K562 (cell line): Measurements from ENCODE around the gene PBX1. TPM values are rescaled to one million over a fixed set of nuclear protein-coding genes. Genes with fewer than 3 reads are reported as not detected.

Source experiments
- CREBBP ChIP-seq: IDR thresholded peaks from one replicate; pipeline ENCODE4 v1.6.1; 2012; ENCODE audit warnings: low read depth, mild to moderate bottlenecking, control low read depth, inconsistent platforms, low read length
- CTBP1 ChIP-seq: fragments of 450-650 bp; IDR thresholded peaks from 2 replicates; pipeline ENCODE4 v1.6.1; 2016; ENCODE audit warnings: borderline replicate concordance
- EZH2 ChIP-seq: IDR thresholded peaks from 2 replicates; pipeline ENCODE4 v1.6.1; 2012; ENCODE audit warnings: low read depth, mild to moderate bottlenecking, inconsistent platforms, low read length, borderline replicate concordance
- GTF2F1 ChIP-seq: IDR thresholded peaks from 2 replicates; pipeline ENCODE4 v1.6.1; 2011; ENCODE audit warnings: low read depth, low read length, improper control_type of control experiment
- HNRNPH1 ChIP-seq: fragments of 200-400 bp; formaldehyde crosslinking; optimal IDR thresholded peaks from 2 replicates; pipeline ENCODE3; 2017; ENCODE audit warnings: low read depth, mild to moderate bottlenecking, low read length, moderate library complexity
- HNRNPL ChIP-seq: fragments of 200-400 bp; formaldehyde crosslinking; IDR thresholded peaks from 2 replicates; pipeline ENCODE4 v1.6.1; 2017; ENCODE audit warnings: low read depth, mild to moderate bottlenecking, low read length
- JUND ChIP-seq, 2 experiments: IDR thresholded peaks; 2 replicates in 1 of 2; 3 replicates in 1 of 2; pipeline ENCODE4 v1.6.1; 2011; ENCODE audit warnings: borderline replicate concordance in 2 of 2, low read depth in 2 of 2, low read length in 2 of 2, improper control_type of control experiment in 1 of 2, missing biosample characterization in 1 of 2, missing genetic modification characterization in 1 of 2, missing genetic modification reagents in 1 of 2
- KDM2B ChIP-seq: fragments of 250-450 bp; sonication (Bioruptor Pico); IDR thresholded peaks from 2 replicates; pipeline ENCODE4 v1.8.0; 2021; ENCODE audit warnings: mild to moderate bottlenecking, moderate library complexity
- TAL1 ChIP-seq: fragments of 450-650 bp; IDR thresholded peaks from 2 replicates; pipeline ENCODE4 v1.6.1; 2016; ENCODE audit warnings: mild to moderate bottlenecking
- TEAD4 ChIP-seq, 2 experiments: sonication (generic) in 1 of 2; formaldehyde crosslinking in 1 of 2; IDR thresholded peaks; 2 replicates each; pipeline versions ENCODE4 v1.6.1 to v1.8.0; 2012 to 2022; ENCODE audit warnings: borderline replicate concordance in 1 of 2, inconsistent platforms in 1 of 2, low read length in 1 of 2, mild to moderate bottlenecking in 1 of 2, missing genetic modification reagents in 1 of 2
- ZNF311 ChIP-seq: fragments of 250-450 bp; sonication (Bioruptor Pico); IDR thresholded peaks from 2 replicates; pipeline ENCODE4 v1.4.0; 2020; ENCODE audit warnings: mild to moderate bottlenecking, moderate library complexity
- ZNF384 ChIP-seq: IDR thresholded peaks from 2 replicates; pipeline ENCODE4 v1.6.1; 2012; ENCODE audit warnings: low read depth, low read length, improper control_type of control experiment
- ZZZ3 ChIP-seq: fragments of 450-650 bp; IDR thresholded peaks from 2 replicates; pipeline ENCODE4 v1.6.1; 2016; ENCODE audit warnings: antibody characterized with exemption, mild to moderate bottlenecking, moderate library complexity
- polyA plus RNA-seq, 8 experiments: library from polyadenylated mRNA; depleted of rRNA in 4 of 8; stranded (reverse) in 5 of 8; unstranded in 3 of 8; fragments of >200 nt; fragmentation: Nextera tagmentation in 2 of 8; fragmentation: Illumina TruSeq in 1 of 8; extraction: Ambion mirVana in 2 of 8; extraction: Trizol in 1 of 8; gene quantifications; 2 replicates each; pipeline versions ENCODE4 v1.2.1 to v1.2.3, GENCODE V29; 2011 to 2014; ENCODE audit warnings: inconsistent platforms in 1 of 8, missing spikeins in 1 of 8
- total RNA-seq, 7 experiments: library from RNA; depleted of rRNA in 6 of 7; stranded (reverse); fragments of >200 nt in 6 of 7; fragmentation: Illumina TruSeq in 2 of 7; extraction: Trizol in 2 of 7; gene quantifications; 2 replicates each; pipeline versions ENCODE4 v1.2.1 to v1.2.3, GENCODE V29; 2011 to 2021; ENCODE audit warnings: low replicate concordance in 1 of 7
- TF ChIP-seq, protein P1 (sequence below): fragments of 200-600 bp; sonication (generic); IDR thresholded peaks from one replicate; pipeline ENCODE4 v1.6.1; 2012; ENCODE audit warnings: mild to moderate bottlenecking, low read depth, low read length, inconsistent platforms
- TF ChIP-seq, protein P2 (sequence below): IDR thresholded peaks from 2 replicates; pipeline ENCODE4 v1.6.1; 2016; ENCODE audit warnings: missing genetic modification characterization, missing compliant biosample characterization

PBX1 gene
- total and polyA plus RNA-seq, 9 of the 15 experiments (the other 6 are each of a cell fraction or from before 2014, with no cell fraction given) = 0.03 to 0.62 (median 0.17) TPM

DNA sequence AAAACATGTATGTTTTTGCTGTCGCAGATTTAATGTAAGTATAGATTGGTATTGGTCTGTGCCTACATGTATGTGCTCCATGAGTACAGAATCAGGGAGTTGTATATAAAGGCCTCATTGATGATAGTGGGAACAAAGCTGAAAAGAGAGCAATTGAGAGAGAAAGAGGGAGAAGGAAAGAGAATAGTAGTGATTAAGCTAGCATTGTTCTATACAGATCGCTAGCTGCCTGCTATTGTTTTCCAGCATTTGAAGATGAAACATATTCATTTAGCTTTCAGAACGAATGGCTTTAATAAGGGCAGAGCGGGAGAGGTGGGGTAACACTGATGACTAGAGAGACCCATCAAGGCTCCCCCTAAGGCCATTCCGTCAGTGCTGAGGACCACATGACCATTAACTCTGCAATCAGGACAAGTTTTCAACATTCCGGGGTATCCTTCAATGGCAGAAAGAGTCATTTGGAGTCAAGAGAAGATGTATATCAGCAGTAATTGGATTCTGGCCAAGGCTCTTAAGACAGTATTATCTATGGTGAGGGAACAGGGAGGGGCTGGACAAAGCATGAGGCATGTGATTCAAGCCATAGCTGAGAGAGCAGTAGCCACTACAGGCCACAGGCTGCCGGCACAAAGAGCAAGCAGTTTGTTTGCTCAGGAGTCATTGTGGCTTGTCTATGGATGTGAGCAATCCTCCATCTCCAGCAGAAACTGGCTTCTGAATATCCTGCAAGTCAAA lies 176.5 kb downstream of the PBX1 start (continued):
- TF ChIP-seq, protein P1, sequence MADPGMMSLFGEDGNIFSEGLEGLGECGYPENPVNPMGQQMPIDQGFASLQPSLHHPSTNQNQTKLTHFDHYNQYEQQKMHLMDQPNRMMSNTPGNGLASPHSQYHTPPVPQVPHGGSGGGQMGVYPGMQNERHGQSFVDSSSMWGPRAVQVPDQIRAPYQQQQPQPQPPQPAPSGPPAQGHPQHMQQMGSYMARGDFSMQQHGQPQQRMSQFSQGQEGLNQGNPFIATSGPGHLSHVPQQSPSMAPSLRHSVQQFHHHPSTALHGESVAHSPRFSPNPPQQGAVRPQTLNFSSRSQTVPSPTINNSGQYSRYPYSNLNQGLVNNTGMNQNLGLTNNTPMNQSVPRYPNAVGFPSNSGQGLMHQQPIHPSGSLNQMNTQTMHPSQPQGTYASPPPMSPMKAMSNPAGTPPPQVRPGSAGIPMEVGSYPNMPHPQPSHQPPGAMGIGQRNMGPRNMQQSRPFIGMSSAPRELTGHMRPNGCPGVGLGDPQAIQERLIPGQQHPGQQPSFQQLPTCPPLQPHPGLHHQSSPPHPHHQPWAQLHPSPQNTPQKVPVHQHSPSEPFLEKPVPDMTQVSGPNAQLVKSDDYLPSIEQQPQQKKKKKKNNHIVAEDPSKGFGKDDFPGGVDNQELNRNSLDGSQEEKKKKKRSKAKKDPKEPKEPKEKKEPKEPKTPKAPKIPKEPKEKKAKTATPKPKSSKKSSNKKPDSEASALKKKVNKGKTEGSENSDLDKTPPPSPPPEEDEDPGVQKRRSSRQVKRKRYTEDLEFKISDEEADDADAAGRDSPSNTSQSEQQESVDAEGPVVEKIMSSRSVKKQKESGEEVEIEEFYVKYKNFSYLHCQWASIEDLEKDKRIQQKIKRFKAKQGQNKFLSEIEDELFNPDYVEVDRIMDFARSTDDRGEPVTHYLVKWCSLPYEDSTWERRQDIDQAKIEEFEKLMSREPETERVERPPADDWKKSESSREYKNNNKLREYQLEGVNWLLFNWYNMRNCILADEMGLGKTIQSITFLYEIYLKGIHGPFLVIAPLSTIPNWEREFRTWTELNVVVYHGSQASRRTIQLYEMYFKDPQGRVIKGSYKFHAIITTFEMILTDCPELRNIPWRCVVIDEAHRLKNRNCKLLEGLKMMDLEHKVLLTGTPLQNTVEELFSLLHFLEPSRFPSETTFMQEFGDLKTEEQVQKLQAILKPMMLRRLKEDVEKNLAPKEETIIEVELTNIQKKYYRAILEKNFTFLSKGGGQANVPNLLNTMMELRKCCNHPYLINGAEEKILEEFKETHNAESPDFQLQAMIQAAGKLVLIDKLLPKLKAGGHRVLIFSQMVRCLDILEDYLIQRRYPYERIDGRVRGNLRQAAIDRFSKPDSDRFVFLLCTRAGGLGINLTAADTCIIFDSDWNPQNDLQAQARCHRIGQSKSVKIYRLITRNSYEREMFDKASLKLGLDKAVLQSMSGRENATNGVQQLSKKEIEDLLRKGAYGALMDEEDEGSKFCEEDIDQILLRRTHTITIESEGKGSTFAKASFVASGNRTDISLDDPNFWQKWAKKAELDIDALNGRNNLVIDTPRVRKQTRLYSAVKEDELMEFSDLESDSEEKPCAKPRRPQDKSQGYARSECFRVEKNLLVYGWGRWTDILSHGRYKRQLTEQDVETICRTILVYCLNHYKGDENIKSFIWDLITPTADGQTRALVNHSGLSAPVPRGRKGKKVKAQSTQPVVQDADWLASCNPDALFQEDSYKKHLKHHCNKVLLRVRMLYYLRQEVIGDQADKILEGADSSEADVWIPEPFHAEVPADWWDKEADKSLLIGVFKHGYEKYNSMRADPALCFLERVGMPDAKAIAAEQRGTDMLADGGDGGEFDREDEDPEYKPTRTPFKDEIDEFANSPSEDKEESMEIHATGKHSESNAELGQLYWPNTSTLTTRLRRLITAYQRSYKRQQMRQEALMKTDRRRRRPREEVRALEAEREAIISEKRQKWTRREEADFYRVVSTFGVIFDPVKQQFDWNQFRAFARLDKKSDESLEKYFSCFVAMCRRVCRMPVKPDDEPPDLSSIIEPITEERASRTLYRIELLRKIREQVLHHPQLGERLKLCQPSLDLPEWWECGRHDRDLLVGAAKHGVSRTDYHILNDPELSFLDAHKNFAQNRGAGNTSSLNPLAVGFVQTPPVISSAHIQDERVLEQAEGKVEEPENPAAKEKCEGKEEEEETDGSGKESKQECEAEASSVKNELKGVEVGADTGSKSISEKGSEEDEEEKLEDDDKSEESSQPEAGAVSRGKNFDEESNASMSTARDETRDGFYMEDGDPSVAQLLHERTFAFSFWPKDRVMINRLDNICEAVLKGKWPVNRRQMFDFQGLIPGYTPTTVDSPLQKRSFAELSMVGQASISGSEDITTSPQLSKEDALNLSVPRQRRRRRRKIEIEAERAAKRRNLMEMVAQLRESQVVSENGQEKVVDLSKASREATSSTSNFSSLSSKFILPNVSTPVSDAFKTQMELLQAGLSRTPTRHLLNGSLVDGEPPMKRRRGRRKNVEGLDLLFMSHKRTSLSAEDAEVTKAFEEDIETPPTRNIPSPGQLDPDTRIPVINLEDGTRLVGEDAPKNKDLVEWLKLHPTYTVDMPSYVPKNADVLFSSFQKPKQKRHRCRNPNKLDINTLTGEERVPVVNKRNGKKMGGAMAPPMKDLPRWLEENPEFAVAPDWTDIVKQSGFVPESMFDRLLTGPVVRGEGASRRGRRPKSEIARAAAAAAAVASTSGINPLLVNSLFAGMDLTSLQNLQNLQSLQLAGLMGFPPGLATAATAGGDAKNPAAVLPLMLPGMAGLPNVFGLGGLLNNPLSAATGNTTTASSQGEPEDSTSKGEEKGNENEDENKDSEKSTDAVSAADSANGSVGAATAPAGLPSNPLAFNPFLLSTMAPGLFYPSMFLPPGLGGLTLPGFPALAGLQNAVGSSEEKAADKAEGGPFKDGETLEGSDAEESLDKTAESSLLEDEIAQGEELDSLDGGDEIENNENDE = no peak
- TF ChIP-seq EZH2 (no peak), HNRNPL (no peak), JUND (IDR thresholded peaks at IDR 0.05; ENCODE audit: borderline replicate concordance, low read depth, low read length) (no peak), JUND (tag; IDR thresholded peaks at IDR 0.05; ENCODE audit: borderline replicate concordance, low read depth, low read length) (peak; percentile 41; the same call in 1 of the 3 replicates), ZNF311 (no peak), ZZZ3 (no peak), ZNF384 (no peak), KDM2B (CRISPR knock-in tag) (no peak), CREBBP (no peak), TEAD4 (IDR thresholded peaks at IDR 0.05; ENCODE audit: low read length) (peak; percentile 10; the same call in 1 of the 2 replicates), TEAD4 (CRISPR knock-in tag; IDR thresholded peaks at IDR 0.05; ENCODE audit: borderline replicate concordance) (no peak), HNRNPH1 (no peak), GTF2F1 (no peak), TAL1 (no peak), CTBP1 (peak; percentile 53; the same call in 1 of the 2 replicates)
- TF ChIP-seq, protein P2, sequence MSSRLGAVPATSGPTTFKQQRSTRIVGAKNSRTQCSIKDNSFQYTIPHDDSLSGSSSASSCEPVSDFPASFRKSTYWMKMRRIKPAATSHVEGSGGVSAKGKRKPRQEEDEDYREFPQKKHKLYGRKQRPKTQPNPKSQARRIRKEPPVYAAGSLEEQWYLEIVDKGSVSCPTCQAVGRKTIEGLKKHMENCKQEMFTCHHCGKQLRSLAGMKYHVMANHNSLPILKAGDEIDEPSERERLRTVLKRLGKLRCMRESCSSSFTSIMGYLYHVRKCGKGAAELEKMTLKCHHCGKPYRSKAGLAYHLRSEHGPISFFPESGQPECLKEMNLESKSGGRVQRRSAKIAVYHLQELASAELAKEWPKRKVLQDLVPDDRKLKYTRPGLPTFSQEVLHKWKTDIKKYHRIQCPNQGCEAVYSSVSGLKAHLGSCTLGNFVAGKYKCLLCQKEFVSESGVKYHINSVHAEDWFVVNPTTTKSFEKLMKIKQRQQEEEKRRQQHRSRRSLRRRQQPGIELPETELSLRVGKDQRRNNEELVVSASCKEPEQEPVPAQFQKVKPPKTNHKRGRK = no peak
